GM23338 (cell line): ENCODE data around the gene ZNF219.

ENCODE experiments used
- CREB1 ChIP-seq: fragments of 250-450 bp; sonication (Bioruptor Pico); IDR thresholded peaks from 2 replicates; pipeline ENCODE4 v1.5.0; 2020; ENCODE audit warnings: low read depth, mild to moderate bottlenecking, moderate library complexity
- EZH2 ChIP-seq: fragments of 200-600 bp; sonication (generic); IDR thresholded peaks from one replicate; pipeline ENCODE4 v1.8.0; 2017; ENCODE audit warnings: antibody characterized with exemption, mild to moderate bottlenecking, low read depth; ENCODE audit not compliant: unreplicated experiment
- EZH2phosphoT487 ChIP-seq: fragments of 200-600 bp; sonication (generic); IDR thresholded peaks from one replicate; pipeline ENCODE4 v1.8.1; 2018; ENCODE audit warnings: antibody characterized with exemption; ENCODE audit not compliant: unreplicated experiment
- TF ChIP-seq, protein P1 (sequence below), 2 experiments: fragments of 200-600 bp in 1 of 2; sonication (generic) in 1 of 2; conservative IDR thresholded peaks; 2 replicates each; pipeline versions ENCODE4 v1.5.1 to v1.6.1; 2016 to 2017; ENCODE audit warnings: antibody characterized with exemption in 2 of 2, low read depth in 2 of 2, mild to moderate bottlenecking in 2 of 2, moderate library complexity in 1 of 2

DNA sequence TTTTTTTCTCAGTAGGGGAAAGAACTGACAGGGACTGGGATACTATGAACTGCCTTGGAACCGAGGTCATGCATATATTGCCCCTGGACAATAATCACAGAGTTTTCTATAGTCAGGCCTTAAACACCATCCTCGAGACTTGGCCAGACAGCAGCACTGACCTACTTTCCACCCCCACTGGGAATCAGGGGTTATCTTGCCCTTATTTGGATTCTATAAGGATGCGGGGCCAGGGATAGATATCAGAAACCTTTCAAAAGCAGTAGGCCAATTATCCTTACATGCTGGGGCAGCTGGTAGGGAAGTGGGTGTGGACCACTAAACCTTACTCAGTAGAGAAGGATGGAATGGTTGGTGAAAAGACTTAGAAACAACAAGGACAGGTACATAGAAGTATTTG lies 2.0 kb downstream of the ZNF219 start:
- TF ChIP-seq EZH2 (no peak), EZH2phosphoT487 (no peak), CREB1 (CRISPR knock-in tag) (no peak)
- TF ChIP-seq, protein P1, sequence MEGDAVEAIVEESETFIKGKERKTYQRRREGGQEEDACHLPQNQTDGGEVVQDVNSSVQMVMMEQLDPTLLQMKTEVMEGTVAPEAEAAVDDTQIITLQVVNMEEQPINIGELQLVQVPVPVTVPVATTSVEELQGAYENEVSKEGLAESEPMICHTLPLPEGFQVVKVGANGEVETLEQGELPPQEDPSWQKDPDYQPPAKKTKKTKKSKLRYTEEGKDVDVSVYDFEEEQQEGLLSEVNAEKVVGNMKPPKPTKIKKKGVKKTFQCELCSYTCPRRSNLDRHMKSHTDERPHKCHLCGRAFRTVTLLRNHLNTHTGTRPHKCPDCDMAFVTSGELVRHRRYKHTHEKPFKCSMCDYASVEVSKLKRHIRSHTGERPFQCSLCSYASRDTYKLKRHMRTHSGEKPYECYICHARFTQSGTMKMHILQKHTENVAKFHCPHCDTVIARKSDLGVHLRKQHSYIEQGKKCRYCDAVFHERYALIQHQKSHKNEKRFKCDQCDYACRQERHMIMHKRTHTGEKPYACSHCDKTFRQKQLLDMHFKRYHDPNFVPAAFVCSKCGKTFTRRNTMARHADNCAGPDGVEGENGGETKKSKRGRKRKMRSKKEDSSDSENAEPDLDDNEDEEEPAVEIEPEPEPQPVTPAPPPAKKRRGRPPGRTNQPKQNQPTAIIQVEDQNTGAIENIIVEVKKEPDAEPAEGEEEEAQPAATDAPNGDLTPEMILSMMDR (conservative IDR thresholded peaks at IDR 0.05; ENCODE audit: low read depth in 2 of 2) = no peak
